Heart left ventricle (tissue), 13 donors: ENCODE data around the gene LY6G6F.

Source experiments
- POLR2A ChIP-seq, 2 donors: fragments of 450-650 bp; IDR thresholded peaks; one replicate each; pipeline ENCODE4 v1.6.1; 2017; ENCODE audit warnings: antibody characterized with exemption in 2 of 2, mild to moderate bottlenecking in 2 of 2, moderate library complexity in 2 of 2
- TF ChIP-seq, protein P1 (sequence below), 12 donors: fragments of 200-600 bp; sonication (generic) in 4 of 12; IDR thresholded peaks; one replicate each; pipeline versions ENCODE4 v1.5.0 to v1.8.0; 2018 to 2022; ENCODE audit warnings: antibody characterized with exemption in 12 of 12, mild to moderate bottlenecking in 5 of 12
- donor health status: ischemic (EF 13 %, LVEDD 7.1; RV severe dilation, severe dysfunction).
- donor health status: DM: no; HTN: yes; CAD: no.
- donor health status: DM: no; HTN: no; CAD: no.
- donor health status: ischemic (EF 25% LVEDD 6.9; RV normal size, moderate dysfunction).
- donor health status: ischemic (EF 25% LVEDD 5.7; RV mildly dilated, moderate dysfunction).
- donor health status: ischemic (EF 35%, LVEDD 5.7; RV mildly dilated, moderate dysfunction).
- donor health status: nonischemic (EF 11% LVEDD 7.7; RV severe dilation, severe dysfunction).
- donor health status: DM: yes; HTN: yes; CAD: no.
- donor health status: PGD.
- donor health status: ischemic (EF 29% LVEDD 5.4; RV normal size, mild dysfunction).
- donor health status: nonischemic (EF 23%, LVEDD 6.1; RV moderate dilation, normal function).

DNA sequence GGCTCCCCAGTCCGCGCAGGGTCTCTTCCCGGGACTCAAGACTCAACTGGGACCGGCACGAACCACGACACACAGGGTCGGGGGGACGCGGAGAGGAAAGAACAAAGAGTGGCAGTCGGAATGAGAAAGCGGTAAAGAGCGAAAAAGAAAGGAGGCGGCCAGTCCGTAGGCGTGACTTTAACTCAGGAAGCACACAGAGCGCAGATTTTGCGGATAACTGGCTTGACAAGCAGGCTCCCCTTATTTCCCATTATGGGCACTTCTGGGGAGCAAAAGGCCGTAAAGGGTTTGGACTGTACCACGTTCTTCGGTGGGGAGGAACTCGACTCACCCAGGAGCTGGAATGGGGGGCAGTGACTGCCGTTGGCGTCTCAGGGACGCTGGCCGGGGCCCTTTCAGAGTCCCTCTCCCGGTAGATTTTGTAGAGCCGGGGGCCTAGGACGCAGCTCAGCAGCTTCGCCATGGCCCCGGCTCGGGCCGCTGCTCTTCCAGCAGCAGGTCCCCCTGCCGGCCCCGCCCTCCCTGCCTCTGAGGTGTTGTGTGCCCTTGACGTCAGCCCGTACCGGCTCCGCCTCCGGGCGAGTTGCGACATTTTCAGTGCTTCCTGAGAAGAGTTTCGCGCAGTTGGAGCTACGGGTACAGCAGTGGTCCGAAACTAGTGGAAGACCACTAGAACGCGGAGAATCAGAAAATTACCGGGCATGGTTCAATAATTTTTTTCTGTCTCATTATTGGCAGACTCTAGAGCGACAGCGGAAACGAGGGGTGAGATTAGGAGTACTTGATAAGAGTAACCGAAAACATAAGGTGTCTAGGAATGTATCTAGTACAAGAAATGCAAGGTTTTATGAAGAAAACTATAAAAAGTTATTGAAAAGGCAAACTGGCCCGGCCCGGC is 3.6 kb upstream of the LY6G6F start, which contains the start of gene ABHD16A:
- TF ChIP-seq POLR2A (IDR thresholded peaks at IDR 0.05), result peak; percentile 88 to 98
- TF ChIP-seq, protein P1, sequence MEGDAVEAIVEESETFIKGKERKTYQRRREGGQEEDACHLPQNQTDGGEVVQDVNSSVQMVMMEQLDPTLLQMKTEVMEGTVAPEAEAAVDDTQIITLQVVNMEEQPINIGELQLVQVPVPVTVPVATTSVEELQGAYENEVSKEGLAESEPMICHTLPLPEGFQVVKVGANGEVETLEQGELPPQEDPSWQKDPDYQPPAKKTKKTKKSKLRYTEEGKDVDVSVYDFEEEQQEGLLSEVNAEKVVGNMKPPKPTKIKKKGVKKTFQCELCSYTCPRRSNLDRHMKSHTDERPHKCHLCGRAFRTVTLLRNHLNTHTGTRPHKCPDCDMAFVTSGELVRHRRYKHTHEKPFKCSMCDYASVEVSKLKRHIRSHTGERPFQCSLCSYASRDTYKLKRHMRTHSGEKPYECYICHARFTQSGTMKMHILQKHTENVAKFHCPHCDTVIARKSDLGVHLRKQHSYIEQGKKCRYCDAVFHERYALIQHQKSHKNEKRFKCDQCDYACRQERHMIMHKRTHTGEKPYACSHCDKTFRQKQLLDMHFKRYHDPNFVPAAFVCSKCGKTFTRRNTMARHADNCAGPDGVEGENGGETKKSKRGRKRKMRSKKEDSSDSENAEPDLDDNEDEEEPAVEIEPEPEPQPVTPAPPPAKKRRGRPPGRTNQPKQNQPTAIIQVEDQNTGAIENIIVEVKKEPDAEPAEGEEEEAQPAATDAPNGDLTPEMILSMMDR (IDR thresholded peaks at IDR 0.05), result peak in 2 of 12 donors; percentile 14 to 20
